Purkinje cell (primary cell): ENCODE measurements around the gene GALNT8. TPM values are rescaled to one million over a fixed set of nuclear protein-coding genes. Genes with fewer than 3 reads are reported as not detected.

Source experiments
- polyA plus RNA-seq: library from polyadenylated mRNA; unstranded; fragments of >200 nt; fragmentation: Nextera tagmentation; gene quantifications from 2 replicates; pipeline ENCODE4 v1.2.1, GENCODE V29; 2014

The GALNT8 gene
- polyA plus RNA-seq, result 76.3 and 79.6 TPM in 2 replicates

GRCh38 chr12:4719821-4720636 lies at the start of gene GALNT8:
Gene GALNT8, plus strand, starts transcription at chr12:4720400. Its CDS starts 278 bp downstream, at chr12:4720678.

Other genes starting within 250 kb of the GALNT8 start
- gene RAD51AP1, start 181.5 kb upstream of the GALNT8 start, polyA plus RNA-seq, result 1.8 and 6.7 TPM in 2 replicates
- gene DYRK4, start 158.2 kb upstream of the GALNT8 start, polyA plus RNA-seq, result 5.5 and 19.3 TPM in 2 replicates
- 0.22 and 1.0 TPM in 2 replicates for gene AKAP3, start 71.3 kb upstream of the GALNT8 start, polyA plus RNA-seq
- 438 and 533 TPM in 2 replicates for gene NDUFA9, start 71.3 kb upstream of the GALNT8 start, polyA plus RNA-seq
- 2.3 and 35.2 TPM in 2 replicates for gene KCNA1, start 189.5 kb downstream of the GALNT8 start, polyA plus RNA-seq